ENCODE data around the gene KRTAP6-2.

DNA sequence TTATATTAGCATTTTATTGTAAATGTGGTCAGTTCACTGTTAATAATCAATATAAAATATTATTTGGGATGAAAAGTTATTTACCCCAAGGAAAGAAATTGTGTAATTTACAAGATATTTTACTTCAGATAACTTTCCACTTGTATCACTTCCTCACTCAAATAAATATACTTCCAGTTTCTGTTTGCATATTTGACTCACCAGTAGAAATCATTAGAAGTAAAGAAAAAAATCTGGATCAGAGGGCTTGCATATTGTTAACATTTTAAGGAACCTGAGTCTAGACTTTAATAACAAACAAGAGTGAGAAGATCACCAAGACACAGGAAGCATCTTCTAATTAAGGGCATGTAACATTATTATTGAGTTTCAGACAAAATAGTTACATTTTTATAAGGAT, 21.4 kb upstream of the KRTAP6-2 start:
- TF ChIP-seq ZNF274 (IDR thresholded peaks at IDR 0.05; ENCODE audit: low read depth, low read length) (no peak), YY1 (IDR thresholded peaks at IDR 0.05; ENCODE audit: insufficient read depth, insufficient read length) (no peak)
